ENCODE measurements around the gene CLIC5.

CLIC5 gene

DNA sequence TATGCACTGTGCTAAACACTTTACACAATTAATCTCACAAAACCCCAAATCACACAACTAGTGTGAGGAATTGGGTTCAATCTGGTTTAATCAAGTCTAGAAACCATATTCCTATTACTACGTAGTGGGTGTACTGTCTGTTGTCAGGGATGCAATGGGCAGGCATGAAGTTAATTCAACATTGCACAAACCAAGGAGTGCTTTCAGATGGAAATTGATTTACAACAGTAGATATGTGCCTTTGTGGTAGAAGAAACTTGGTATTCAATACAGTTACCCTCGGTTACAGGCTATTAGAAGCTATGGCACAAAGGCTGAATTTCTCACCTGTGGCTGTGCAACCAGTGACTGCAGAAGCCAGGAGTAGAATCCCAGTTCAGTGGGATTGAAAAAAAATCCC lies 157.8 kb downstream of the CLIC5 start:
- DNase-seq (ENCODE audit: low read depth, low spot score), result no peak
- TF ChIP-seq, protein P1, sequence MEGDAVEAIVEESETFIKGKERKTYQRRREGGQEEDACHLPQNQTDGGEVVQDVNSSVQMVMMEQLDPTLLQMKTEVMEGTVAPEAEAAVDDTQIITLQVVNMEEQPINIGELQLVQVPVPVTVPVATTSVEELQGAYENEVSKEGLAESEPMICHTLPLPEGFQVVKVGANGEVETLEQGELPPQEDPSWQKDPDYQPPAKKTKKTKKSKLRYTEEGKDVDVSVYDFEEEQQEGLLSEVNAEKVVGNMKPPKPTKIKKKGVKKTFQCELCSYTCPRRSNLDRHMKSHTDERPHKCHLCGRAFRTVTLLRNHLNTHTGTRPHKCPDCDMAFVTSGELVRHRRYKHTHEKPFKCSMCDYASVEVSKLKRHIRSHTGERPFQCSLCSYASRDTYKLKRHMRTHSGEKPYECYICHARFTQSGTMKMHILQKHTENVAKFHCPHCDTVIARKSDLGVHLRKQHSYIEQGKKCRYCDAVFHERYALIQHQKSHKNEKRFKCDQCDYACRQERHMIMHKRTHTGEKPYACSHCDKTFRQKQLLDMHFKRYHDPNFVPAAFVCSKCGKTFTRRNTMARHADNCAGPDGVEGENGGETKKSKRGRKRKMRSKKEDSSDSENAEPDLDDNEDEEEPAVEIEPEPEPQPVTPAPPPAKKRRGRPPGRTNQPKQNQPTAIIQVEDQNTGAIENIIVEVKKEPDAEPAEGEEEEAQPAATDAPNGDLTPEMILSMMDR (IDR thresholded peaks at IDR 0.05; ENCODE audit: low read depth, low read length), result no peak
- no peak overlapping the region for H3K4me3 ChIP-seq (ENCODE audit: low read depth, low read length)
- in situ Hi-C loops (cut with HindIII; ENCODE audit: low sequenced_read_pairs), result no loop called here

DNA sequence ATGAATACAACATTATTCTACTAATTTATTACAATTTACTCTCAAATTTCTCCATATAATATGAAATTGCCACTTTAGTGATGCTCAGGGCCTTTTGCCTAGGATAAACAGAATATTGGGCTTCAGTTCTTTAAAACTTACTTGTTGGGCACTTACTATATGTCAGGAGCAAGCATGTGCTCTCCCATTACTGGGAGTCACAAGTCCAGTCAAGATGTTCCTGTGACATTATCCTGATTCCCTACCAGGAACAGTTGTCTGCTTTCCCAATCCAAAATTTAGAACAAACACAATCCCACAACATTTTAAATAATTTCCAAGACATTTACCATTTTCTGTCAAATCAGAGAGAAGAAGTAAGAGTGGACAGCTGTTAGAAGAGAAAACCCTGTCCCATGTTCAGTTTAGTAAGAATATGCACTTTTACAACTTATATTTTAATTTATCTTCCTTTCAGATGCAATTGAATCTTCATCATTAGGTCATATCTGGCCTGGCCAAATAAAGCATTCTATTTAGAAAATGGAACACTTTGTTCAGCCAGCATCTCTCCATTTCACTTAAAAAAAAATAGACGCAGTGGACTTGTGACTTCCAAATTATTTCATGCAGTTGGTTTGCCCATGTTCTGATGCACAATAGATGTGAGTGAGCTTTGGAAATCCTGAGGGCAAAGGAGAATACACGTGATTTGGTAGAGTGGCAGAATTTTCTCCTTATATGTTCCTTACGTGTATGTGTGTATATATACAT lies 159.8 kb downstream of the CLIC5 start:
- TF ChIP-seq, protein P1 (IDR thresholded peaks at IDR 0.05; ENCODE audit: low read depth, low read length), result no peak
- no peak overlapping the region for H3K4me3 ChIP-seq (ENCODE audit: low read depth, low read length)
- in situ Hi-C loops (cut with HindIII; ENCODE audit: low sequenced_read_pairs), result no loop called here
- no peak for DNase-seq (ENCODE audit: low read depth, low spot score)

- no peak for DNase-seq (ENCODE audit: low read depth, low spot score)
- TF ChIP-seq, protein P1 (IDR thresholded peaks at IDR 0.05; ENCODE audit: low read depth, low read length), result no peak
- in situ Hi-C loops (cut with HindIII; ENCODE audit: low sequenced_read_pairs), result no loop called here
- H3K4me3 ChIP-seq (ENCODE audit: low read depth, low read length), result no peak overlapping the region
These were observed 161.4 kb downstream of the CLIC5 start for GRCh38 chr6:45854149-45854742.

DNA sequence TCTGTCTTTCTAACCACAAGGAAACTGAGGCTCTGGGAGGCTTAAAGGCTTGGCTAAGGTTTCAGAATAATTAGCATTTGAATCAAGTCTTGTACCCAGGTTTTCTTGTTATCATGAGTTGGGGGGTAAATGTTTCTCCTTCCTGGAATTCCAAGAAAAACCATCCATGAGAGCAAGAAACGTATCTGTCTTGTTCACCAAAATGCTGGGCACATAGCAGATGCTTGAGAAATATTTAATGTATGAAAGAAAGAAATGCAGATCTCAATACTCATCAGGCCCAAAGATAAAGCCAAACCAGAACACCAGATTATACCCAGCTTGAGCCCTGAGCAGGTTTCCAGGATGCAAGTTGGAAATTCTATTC lies 164.6 kb downstream of the CLIC5 start:
- DNase-seq (ENCODE audit: low read depth, low spot score), result no peak
- in situ Hi-C loops (cut with HindIII; ENCODE audit: low sequenced_read_pairs), result no loop called here
- H3K4me3 ChIP-seq (ENCODE audit: low read depth, low read length), result no peak overlapping the region
- TF ChIP-seq, protein P1 (IDR thresholded peaks at IDR 0.05; ENCODE audit: low read depth, low read length), result no peak

DNA sequence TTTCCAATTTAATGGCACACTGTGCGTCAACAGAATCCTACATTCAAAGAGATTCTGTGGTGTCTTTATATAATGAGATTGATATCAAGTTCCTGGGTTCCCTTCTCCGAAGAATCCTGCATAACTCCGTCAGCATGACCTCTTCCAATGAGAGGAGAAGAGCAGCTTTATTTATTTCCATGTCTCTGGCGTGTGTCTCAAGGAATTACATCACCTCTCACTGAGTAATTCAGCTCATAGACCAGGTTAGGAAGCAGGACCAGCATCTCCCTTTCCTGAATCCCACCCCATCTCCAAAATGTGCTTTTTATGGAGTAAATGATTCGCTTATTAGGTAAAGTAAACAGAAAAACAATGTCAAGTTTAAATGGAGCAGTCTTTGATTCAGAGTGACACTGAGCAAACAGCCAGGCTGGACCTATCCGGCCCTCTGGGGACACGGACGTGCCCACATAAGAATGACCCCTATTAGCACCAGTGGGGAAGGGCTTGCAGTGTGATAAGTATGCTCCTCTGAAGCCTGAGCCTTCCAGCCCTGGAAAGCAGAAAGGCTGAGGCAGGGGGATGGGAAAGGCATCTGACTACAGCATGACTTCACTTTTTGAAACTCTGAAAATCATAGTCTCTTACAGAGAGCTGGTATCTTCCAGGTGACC lies 165.2 kb downstream of the CLIC5 start:
- no peak overlapping the region for H3K4me3 ChIP-seq (ENCODE audit: low read depth, low read length)
- in situ Hi-C loops (cut with HindIII; ENCODE audit: low sequenced_read_pairs), result no loop called here
- no peak for DNase-seq (ENCODE audit: low read depth, low spot score)
- TF ChIP-seq, protein P1 (IDR thresholded peaks at IDR 0.05; ENCODE audit: low read depth, low read length), result no peak

DNA sequence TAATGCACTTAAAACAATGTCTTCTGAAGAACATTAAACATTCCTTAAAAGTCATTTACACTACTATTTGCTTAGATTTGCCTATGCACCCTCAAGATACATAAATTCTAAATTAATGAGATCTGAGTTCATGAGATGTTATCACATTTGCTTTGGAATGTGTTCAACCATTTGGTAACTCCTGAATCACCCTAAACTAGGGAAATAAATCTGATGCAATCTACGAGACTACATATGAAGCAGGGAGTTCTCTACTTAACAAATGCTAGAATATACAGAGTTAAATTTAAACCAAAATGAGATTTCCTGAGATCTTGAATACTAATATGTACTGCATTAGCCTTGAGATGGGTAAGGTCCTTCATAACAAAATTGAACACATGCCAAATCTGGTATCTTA lies 170.1 kb downstream of the CLIC5 start:
- TF ChIP-seq, protein P1 (IDR thresholded peaks at IDR 0.05; ENCODE audit: low read depth, low read length), result no peak
- in situ Hi-C loops (cut with HindIII; ENCODE audit: low sequenced_read_pairs), result no loop called here
- DNase-seq (ENCODE audit: low read depth, low spot score), result peak; percentile 16
- no peak overlapping the region for H3K4me3 ChIP-seq (ENCODE audit: low read depth, low read length)

All from astrocyte of the spinal cord (primary cell).